ENCODE data around the gene CATSPER1.
"Not testable (repeated sequence)": the region's sequence is repeated elsewhere in the genome, so short reads cannot be mapped to it uniquely, and the experiment has no call there.

The CATSPER1 gene

DNA sequence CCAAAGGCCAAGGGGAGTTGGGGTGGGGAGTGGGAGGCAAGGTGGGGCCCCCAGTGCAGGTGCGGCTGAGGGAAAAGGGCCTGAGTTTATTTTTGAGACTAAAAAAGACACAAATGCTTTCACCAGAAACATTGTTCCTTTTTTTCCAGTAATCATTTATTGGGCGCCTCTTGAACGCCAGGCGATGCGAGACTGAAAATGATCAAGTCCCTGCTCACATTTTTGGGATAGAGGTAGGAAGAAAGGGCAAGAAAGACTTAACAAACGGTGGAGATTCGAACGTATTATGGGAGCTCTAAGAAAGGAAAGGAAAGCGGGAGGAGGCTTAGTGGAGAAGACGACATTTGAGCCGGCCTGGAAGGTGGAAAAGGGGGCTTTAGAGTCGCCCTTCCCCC, 25.1 kb upstream of the CATSPER1 start:
- DNase-seq: no peak

DNA sequence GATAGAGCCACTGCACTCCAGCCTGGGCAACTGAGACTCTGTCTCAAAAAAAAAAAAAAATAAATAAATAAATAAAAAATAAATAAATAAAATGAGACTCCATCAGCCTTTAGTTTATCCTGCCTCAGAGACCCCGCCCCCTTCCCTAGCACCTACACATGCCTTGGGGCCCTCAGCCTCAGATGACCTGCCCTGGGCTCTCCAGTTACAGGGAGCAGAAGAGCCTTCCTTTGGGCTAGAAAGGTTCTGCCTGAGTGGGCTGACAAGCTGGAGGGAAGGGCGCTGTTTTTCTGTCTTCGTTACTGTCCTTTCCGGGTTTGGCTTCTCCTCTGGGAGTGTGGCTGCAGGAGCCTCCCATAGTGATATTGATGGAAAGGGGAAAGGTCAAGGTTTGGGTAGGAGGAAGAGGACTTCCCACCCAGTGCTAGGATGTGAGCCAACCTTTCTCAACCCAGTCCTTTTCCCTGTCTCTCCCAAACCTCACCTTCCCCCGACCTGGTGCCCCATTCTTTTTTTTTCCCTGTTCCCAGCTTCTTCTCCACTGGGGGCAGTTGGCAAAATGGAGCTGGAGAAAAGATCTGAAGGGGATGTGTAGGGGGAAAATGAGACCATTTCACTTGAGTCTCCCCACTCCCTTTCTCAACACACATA, 24.4 kb upstream of the CATSPER1 start:
- DNase-seq: no peak

- no peak for DNase-seq
Observed at GRCh38 chr11:66048547-66049323, 22.5 kb upstream of the CATSPER1 start, which contains the start of gene GAL3ST3. Gene GAL3ST3, minus strand, starts transcription at chr11:66049161. Its CDS starts 3,746 bp downstream, at chr11:66045415.

DNA sequence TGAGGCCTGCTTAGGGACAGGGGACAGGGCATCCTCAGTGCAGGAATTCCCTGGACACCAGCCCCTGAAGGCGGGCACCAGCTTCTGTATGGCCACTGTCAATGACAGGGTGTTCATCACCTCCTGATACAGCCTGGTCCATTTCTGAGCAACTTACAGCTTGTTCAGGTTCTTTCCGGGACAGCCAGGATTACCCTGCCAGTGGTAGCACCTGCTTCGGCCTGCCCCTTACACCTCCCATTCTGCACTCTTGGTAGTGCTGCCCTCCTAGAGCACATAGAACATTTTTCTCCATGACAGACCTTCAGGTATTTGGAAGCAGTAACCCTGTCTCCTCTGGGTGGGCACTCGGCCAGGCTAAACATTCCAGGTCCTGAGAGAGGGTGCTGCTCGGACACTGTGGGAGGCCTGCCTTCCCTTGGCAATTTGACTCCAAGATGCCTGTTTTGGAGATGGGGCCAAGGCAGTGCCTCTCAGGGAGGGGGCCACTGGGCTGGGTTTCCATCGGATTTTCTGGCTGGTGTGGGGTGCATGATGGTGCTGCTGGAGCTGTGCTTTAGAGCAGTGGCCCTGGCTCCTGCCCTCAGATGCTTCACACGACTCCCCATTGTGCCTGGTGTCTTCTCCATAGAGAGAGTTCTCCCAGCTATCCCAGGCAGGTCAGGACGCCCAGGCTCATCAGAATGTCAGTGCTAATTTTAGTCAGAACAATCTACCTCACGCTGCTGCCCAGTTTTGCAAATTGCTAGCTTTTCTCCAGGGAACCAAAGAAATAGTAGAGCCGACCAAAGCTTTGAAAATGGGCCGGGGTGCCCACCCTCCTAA, 21.5 kb upstream of the CATSPER1 start:
- DNase-seq: no peak

GRCh38 chr11:66046901-66047300, 20.6 kb upstream of the CATSPER1 start:
- no peak for DNase-seq

DNA sequence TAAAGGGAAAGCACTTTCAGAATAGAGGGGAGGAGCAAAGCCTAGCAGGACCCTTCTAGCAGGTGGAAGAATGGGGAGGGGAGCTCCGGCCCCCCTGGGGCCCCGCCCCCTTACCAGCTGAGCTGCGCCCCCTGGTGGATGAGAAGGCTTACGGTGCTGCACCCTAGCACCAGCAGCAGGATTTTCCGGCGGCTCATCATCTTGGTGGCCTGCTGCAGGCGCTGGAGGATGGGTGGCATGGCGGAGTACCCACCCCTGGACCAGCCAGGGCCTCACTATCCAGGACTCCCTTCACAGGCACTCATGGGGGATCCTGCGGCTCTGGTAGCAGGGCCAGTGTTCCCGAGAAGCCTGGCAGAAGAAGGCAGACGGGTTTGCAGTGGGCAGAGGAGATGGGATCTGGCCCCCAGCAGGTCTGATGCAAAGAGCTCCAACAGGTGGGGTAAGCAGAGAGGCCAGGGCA, 18.9 kb upstream of the CATSPER1 start:
- peak; percentile 92 for DNase-seq

DNA sequence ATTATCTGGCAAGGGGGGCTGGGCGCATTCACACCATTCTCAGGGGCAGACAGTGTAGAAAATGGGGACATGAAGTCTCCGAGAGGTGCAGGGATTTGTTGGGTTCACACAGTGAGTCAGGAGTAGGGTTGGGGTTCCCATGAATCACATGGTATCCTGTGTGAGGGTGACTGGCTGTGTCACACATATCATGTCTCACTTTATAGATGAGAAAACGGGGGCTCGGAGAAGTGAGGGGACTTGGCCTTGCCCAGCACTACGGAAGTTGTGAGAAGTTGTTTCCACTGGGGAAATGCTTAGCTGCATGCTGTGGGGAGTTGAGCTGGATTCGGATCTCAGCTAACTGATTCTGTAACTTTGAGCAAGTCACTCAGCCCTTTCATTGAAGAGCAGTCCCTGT, 18.5 kb upstream of the CATSPER1 start:
- DNase-seq: no peak

GRCh38 chr11:66042996-66043906, 17.0 kb upstream of the CATSPER1 start:
- no peak for DNase-seq

DNA sequence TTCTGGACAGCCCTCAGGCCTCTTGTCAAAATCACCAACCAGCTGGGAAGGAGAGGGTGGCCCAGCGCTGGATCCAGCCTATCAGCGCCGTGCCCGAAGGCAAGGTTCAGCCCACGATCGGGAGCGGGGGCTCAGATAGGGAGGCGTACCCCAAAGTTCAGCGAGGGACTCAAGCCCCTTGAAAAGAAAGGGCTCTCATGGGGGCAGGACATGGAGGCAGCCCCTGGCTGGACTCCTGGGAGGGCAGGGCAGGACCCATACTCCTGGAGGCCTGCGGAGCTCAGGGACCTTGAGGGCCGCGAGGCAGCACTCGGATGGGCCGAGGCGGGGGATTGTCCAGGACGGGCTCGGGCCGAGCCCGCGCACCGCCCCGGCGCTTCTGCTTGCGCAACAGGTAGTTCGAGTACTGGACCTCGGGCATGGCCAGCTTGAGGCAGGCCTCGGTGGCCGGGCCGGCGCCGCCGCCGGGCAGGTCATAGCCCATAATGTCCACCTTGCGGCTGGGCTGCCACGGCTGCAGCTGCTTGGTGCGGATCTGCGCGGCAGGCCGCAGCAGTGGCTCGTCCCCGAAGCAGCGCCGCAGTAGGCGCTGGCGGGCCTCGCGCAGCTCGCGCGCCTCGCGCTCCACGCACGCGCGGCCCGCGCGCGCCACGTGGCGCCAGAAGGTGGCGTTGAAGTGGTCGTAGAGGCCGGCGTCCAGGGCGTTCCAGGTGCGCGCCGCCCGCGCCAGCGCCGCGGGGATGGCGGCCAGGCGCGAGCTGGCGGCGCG, 16.1 kb upstream of the CATSPER1 start:
- no peak for DNase-seq

DNA sequence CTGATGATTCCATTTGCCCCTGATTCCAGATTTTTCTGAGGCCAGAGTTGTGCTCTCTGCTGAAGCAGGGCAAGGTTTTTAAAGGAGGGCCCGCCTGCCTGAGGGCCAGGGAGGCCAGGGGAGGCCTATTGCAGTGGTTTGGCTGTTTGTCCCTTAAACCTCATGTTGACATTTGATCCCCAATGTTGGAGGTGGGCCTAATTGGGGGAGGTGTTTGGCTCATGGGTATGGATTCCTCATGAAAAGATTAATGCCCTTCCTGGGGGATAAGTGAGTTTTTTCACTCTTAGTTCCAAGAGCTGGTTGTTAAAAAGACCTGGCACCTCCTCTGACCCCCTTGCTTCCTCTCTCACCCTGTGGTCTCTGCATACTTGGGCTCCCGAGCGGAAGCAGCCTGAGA, 13.5 kb upstream of the CATSPER1 start:
- DNase-seq: no peak

DNA sequence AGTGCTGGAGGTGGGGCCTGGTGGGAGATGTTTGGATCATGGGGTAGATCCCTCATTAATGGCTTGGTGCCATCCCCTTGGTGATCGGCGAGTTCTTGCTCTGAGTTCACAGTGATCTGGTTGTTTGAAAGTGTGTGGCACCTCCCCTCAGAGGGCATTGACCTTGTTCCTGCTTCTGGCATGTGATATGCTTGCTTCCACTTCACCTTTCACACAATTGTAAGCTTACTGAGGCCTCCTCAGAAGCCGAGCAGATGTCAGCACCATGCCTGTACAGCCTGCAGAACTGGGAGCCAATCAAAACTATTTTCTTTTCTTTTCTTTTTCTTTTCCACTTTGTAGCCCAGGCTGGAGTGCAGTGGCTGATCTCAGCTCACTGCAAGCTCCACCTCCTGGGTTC, 11.0 kb upstream of the CATSPER1 start:
- DNase-seq: no peak

GRCh38 chr11:66036334-66036710, 10.0 kb upstream of the CATSPER1 start:
- DNase-seq: no peak

- DNase-seq: no peak
Observed at GRCh38 chr11:66035653-66036333, 9.5 kb upstream of the CATSPER1 start.

DNA sequence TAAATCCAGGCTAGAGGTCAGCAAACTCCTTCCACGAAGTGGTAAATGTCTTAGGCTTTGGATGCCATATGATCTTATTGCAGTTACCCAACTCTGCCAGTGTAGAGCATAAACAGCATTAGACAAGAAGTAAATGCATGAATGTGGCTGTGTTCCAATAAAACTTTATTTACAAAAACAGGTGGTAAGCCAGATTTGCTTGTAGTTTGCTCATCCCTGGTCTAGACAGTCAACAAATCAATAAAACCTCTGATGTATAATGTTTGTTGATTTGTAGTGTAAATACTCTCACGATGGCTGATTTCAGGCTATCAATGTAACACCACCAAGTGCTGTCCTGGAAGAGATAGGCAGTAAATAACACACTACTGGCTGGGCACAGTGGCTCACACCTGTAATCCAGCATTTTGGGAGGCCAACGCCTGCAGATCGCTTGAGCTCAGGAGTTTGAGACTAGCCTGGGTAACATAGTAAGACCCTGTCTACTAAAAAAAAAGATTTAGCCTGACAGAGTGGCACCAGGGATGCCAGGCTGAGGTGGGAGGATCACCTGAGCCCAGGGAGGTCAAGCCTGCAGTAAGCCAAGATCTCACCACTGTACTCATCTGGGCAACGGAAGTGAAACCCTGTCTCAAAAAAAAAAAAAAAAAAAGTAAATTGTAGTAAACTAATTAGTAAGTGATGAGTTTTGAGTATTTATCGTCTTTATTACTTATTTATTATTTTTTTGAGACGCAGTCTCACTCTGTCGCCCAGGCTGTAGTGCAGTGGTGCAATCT, 6.9 kb upstream of the CATSPER1 start:
- no peak for DNase-seq

- DNase-seq: not testable (repeated sequence)
Observed at GRCh38 chr11:66023186-66023440, 3.2 kb downstream of the CATSPER1 start.

GRCh38 chr11:66022401-66023185, 3.7 kb downstream of the CATSPER1 start:
- peak; percentile 96 for DNase-seq

DNA sequence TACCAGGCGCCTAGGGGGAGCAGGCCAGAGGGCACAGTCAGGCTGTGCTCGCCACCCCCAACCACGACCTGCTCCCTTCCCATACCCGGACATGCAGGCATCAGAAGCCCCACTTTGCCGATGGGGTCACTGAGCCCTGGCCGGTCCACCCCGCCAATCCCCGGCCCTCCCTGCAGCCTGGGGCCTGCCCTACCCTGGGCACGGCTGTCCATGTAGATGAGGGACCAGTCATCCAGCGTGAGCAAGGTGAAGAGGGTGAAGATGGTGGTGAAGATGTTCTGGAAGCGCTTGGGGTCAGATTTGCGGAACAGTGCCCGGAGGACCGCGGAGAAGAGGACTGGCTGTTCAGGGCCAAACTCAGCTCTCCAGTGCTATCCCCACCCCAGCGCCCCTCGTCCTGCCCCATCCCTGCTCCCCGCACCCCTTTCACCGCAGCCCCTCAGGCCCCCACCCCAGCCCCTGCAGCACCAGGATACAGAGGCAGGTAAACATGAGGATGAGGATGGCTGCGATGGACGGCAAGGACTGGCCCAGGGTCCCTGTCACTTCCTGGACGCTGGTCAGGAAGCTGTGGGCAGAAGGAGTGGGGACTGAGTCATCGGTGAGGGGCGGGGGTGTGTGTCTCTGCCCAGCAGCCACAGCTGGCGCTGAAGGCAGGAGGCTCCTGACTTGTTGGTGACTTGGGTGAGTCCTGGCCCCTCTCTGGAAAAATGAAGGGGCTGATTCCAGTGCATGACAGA, 5.5 kb downstream of the CATSPER1 start:
- DNase-seq: no peak

DNA sequence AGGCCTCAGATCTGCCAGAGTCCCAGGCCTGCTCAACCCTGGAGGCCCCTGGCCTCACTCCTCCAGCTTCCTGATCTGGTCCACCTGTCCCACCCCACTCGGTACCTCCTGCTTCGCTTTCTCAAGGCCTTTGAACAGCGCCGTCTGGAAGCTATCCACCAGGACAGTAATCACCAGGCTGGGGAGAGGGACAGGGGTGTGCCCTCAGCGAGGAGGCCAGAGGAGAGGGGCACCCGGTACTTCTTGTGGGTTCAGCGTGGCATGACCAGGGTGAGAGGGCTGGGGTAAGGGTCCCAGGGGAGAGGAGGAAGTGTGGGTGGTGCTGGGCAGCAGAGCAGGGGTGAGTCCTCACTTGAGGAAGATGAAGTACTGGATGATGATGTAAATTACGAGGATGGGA, 6.1 kb downstream of the CATSPER1 start:
- DNase-seq: no peak

- DNase-seq: no peak
Observed at GRCh38 chr11:66017321-66017720, 9.0 kb downstream of the CATSPER1 start.
